DMS 273 treated with DMSO at 0.1 percent for 48 hours (cell line): ENCODE results near the gene CDKN1A.
A peak's percentile ranks its signal among the peaks of the same experiment; 100 is the strongest.

ENCODE experiments used
- DNase-seq: peaks from one replicate; lab custom pipeline; 2025; lab: John Stamatoyannopoulos, UW

CDKN1A gene

GRCh38 chr6:36655085-36655724 lies 23.3 kb upstream of the CDKN1A start:
- peak; percentile 53 for DNase-seq

DNA sequence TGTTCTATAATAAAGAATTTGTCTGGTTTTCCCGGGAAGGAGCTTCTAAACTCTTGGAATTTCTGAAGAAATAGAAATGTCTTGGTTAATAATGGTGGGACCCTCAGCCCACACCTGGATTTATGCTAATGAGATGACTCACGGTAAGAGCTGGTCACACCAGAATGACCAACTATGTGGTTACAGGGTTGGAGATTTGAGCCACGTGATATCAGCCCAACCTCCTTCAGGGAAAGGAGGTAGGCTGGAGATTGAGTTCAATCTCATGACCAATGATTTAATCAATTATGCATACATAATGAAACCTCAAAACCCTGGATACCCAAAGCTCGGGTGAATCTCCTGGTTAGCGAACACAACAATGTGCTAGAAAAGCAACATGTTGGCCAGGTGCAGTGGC lies 22.1 kb upstream of the CDKN1A start:
- no peak for DNase-seq

- DNase-seq, result no peak
These were observed 21.2 kb upstream of the CDKN1A start for GRCh38 chr6:36657271-36657670.

GRCh38 chr6:36657942-36658544 lies 20.5 kb upstream of the CDKN1A start:
- DNase-seq, result no peak

DNA sequence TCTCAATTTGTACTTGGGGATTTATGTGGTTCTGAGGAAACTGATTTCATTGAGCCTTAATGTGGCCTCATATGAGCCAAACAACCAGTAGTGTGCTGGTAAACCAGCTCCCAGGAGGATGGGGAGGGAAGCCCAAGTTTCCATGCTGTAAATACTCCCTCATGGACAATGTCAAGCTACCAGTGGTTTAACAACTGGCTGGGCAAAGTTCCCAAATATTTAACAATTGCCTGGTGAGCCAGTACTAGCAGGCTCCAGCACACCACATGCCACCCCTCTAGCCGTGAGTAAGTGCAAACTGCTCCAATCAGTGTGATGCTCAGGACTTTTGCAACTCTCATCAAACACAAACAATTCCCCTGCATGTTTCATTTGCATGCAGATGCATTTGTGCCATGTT lies 19.2 kb upstream of the CDKN1A start:
- DNase-seq, result peak; percentile 27

GRCh38 chr6:36660771-36661471 lies 17.6 kb upstream of the CDKN1A start:
- DNase-seq, result no peak

DNA sequence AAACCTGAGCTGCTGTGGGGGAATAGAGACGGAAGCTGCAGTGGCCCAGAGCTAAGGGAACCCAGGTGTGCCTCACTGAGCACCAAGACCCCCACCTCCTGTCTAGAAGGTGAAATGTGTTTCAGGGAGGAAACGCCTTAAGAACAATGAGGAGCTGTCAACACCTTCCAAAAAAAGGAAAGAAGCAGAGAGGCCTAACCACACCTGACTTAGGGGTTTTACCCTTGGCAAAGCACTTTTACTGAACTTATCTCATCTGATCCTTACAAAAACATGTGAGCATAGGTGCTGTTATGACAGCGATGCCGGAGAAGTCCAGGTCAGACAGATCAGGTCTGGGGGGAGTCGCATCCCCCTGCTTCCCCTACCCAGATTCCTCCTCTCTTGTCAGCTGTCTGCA lies 16.1 kb upstream of the CDKN1A start:
- DNase-seq, result no peak

GRCh38 chr6:36662827-36663256 lies 15.7 kb upstream of the CDKN1A start:
- no peak for DNase-seq

- no peak for DNase-seq
These were observed 14.7 kb upstream of the CDKN1A start for GRCh38 chr6:36663504-36664446.

- DNase-seq, result no peak
These were observed 13.3 kb upstream of the CDKN1A start for GRCh38 chr6:36665180-36665579.

DNA sequence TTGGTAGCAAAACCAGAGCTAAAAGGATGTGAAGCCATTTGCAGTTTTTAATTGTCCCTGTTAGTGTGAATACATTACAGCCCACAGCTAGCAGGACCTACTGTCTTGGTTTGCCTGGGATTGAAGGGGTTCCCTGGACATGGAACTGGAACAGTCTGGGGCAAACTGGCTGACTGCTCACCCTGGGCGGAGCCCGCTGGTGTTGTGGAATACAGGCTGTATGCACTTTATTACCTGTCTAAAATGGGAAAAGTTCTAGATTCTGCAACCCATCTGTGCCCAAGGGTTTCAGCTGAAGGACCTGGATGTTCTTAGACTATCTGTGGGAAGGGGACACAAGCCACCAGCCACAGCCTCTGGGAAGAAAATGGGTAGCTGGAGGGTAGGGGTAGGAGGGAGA lies 12.2 kb upstream of the CDKN1A start:
- DNase-seq, result no peak

GRCh38 chr6:36666826-36667591 lies 11.5 kb upstream of the CDKN1A start:
- peak; percentile 81 for DNase-seq

- peak; percentile 51 for DNase-seq
These were observed 9.9 kb upstream of the CDKN1A start for GRCh38 chr6:36668591-36668990.

DNA sequence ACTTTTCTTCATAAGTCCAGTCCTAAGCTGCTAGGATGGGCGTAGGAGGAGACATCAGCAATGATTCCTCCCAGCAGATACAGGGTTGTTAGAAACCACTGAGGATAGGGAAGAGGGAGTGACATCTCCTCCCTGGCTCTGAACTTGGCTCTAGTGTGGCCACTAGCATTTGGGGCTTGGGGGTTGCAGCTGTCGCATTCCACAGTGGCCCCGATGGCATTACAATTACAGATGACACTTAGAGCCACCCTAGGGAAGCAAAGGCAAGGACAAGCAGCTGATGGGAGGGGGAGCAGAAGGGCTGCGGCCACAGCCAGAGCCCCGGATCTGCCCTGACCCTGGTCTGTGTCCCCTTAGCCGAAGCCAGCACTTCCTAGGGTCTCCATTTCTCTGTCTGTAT lies 9.5 kb upstream of the CDKN1A start:
- DNase-seq, result no peak

- no peak for DNase-seq
These were observed 8.2 kb upstream of the CDKN1A start for GRCh38 chr6:36670271-36670670.

DNA sequence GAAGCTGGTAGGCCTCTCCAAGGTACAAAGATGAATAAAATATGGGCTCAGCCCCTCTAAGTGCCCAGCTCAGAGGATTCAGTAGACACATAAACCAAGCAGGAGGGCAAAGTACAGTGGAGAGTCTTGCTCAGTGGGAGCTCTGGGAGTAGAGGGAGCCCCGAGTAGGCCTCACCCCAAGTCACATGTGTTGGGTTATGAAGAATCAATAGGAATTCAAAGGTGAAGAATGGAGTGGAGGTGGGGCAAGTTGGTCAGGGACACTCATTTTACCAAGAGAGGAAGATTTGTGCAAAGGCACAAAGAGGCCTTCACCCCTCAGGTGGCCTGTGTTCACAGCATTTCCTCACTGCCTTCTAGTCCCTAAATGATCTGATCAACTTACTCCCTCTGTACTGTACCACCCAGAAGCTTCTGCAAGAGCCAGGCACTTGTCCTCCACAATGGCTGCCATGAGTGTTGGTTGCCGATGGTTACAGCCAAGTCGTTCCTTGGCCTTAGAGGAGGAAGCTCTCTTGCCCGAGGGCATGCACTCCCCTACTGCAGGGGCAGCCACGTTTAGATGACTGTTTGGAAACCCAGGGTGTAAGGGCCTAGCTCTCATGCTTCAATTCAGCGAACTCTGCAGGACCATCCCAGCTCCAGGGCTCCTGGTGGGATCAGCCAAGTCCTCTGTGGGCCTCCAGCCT lies 6.7 kb upstream of the CDKN1A start:
- no peak for DNase-seq

GRCh38 chr6:36673882-36674281 lies 4.6 kb upstream of the CDKN1A start:
- DNase-seq, result no peak

DNA sequence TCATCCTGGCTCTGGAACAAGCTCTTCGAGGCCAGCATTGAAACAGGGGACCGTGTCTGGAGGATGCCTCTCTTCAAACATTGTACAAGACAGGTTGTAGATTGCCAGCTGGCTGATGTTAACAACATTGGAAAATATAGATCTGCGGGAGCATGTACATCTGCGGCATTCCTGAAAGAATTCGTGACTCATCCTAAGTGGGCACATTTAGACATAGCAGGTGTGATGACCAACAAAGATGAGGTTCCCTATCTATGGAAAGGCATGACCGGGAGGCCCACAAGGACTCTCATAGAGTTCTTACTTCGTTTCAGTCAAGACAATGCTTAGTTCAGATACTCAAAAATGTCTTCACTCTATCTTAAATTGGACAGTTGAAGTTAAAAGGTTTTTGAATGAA lies 3.6 kb upstream of the CDKN1A start:
- DNase-seq, result no peak

DNA sequence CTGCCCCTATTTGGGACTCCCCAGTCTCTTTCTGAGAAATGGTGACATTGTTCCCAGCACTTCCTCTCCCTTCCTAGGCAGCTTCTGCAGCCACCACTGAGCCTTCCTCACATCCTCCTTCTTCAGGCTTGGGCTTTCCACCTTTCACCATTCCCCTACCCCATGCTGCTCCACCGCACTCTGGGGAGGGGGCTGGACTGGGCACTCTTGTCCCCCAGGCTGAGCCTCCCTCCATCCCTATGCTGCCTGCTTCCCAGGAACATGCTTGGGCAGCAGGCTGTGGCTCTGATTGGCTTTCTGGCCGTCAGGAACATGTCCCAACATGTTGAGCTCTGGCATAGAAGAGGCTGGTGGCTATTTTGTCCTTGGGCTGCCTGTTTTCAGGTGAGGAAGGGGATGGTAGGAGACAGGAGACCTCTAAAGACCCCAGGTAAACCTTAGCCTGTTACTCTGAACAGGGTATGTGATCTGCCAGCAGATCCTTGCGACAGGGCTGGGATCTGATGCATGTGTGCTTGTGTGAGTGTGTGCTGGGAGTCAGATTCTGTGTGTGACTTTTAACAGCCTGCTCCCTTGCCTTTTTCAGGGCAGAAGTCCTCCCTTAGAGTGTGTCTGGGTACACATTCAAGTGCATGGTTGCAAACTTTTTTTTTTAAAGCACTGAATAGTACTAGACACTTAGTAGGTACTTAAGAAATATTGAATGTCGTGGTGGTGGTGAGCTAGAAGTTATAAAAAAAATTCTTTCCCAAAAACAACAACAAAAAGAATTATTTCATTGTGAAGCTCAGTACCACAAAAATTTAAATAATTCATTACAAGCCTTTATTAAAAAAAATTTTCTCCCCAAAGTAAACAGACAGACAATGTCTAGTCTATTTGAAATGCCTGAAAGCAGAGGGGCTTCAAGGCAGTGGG lies 2.1 kb upstream of the CDKN1A start:
- DNase-seq, result no peak
